Duodenal mucosa (tissue), 2 donors: ENCODE results near the gene MGAT4A.

ENCODE experiments used
- H3K27ac ChIP-seq: one replicate; pipeline ENCODE4 v1.7.0; 2013; ENCODE audit warnings: low read depth, low read length
- H3K27me3 ChIP-seq, 2 donors: one replicate each; pipeline ENCODE4 v1.7.0; 2013; ENCODE audit warnings: low read length in 2 of 2, control low read depth in 1 of 2; ENCODE audit not compliant: insufficient read depth in 2 of 2, control insufficient read depth in 1 of 2
- H3K36me3 ChIP-seq, 2 donors: one replicate each; pipeline ENCODE4 v1.7.0; 2013; ENCODE audit warnings: low read length in 2 of 2, control low read depth in 1 of 2; ENCODE audit not compliant: insufficient read depth in 2 of 2, control insufficient read depth in 1 of 2
- H3K4me1 ChIP-seq, 2 donors: one replicate each; pipeline ENCODE4 v1.7.0; 2013; ENCODE audit warnings: low read length in 2 of 2, control low read depth in 1 of 2; ENCODE audit not compliant: insufficient read depth in 2 of 2, control insufficient read depth in 1 of 2
- H3K4me3 ChIP-seq, 2 donors: one replicate each; pipeline ENCODE4 v1.7.0; 2013; ENCODE audit warnings: low read length in 2 of 2, low read depth in 1 of 2
- H3K9ac ChIP-seq, 2 donors: one replicate each; pipeline ENCODE4 v1.7.0; 2013; ENCODE audit warnings: low read length in 2 of 2, low read depth in 1 of 2
- H3K9me3 ChIP-seq, 2 donors: one replicate each; pipeline ENCODE4 v1.7.0; 2013; ENCODE audit warnings: low read length in 2 of 2, control low read depth in 1 of 2; ENCODE audit not compliant: control insufficient read depth in 1 of 2

The MGAT4A gene

DNA sequence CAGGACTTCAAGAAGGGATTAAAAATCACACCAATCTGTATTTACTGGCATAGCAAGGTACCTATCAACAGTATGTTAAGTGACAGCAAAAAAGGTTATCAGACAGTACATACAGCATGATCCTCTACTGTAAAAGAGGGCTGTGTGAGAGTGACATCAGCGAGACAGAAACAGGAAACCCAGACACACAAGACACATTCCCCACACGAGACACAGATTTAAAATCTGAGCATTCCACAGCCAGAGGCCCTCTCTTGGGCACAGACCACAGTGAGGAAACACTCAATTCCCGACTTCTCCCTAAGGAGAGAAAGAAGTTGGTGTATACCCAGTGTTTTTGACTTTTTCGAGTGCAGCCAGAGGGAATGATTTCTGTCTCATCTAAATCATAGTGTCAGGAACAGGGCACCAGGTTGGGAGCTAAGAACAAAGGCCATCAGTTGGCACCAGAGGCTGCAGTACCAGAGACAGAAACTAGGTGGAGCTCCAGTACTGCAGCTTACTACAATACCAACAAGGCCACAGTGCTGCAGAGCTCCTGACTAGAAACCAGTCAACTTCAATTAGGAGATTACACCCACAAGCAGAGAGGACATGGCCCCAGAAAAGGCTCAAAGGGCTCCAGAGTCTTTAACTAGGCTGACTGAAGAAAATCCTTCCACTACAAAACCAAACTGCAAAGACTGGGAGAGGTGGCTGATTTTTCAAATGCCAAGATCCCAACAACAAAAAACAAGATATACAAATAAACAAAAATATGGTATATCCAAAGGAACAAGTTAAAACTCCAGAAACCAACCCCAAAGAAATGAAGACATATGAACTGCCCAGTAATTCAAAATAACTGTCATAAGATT is 81.6 kb downstream of the MGAT4A start:
- Histone ChIP-seq H3K27me3 (no peaks in the 10 kb centered on the region), H3K4me1 (peaks cover 0 to 6% of the 10 kb centered on the region in 2 donors), H3K36me3 (peaks cover 13 to 42% of the 10 kb centered on the region in 2 donors), H3K9ac (no peak overlapping the region), H3K27ac (no peak overlapping the region), H3K4me3 (no peak overlapping the region), H3K9me3 (no peaks in the 10 kb centered on the region)

DNA sequence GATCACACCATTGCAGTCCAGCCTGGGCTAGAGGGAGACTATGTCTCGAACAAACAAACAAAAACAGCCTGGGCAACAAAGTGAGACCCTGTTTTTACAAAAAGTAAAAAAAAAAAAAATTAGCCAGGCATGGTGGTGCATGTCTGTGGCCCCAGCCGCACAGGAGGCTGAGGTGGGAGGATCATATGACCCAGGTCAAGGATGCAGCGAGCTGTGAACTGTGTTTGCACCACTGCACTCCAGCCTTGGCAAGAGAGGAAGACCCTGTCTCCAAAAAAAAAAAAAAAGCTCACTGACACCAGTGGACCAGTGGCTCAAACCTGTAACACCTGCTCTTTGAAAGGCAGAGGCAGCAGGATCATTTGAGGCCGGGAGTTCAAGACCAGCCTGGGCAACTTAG is 82.5 kb downstream of the MGAT4A start:
- H3K27me3 ChIP-seq, result no peaks in the 10 kb centered on the region
- H3K4me1 ChIP-seq, result peaks cover 0 to 6% of the 10 kb centered on the region in 2 donors
- H3K9ac ChIP-seq, result no peak overlapping the region
- no peak overlapping the region for H3K27ac ChIP-seq
- no peaks in the 10 kb centered on the region for H3K9me3 ChIP-seq
- peaks cover 19 to 45% of the 10 kb centered on the region in 2 donors for H3K36me3 ChIP-seq
- H3K4me3 ChIP-seq, result no peak overlapping the region

DNA sequence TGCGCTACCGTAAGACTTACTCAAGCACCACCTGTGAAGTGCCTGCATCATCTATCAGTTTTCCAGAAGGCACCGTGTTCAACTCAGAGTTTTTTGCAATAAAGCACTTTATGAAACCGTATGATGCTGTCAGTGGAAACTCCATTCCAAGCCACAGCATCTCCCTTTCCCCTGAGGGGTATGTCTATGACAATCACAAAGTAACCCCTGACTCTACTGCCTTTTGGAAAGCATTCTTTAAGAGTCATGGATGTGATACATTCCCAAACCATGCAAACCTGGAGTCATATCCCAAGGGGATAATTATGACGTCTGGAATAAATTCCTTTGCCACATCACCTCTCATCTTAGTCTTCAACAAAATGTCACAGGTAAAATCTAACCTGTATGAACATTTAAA is 83.3 kb downstream of the MGAT4A start:
- no peaks in the 10 kb centered on the region for H3K9me3 ChIP-seq
- peaks cover 0 to 6% of the 10 kb centered on the region in 2 donors for H3K4me1 ChIP-seq
- H3K4me3 ChIP-seq, result no peak overlapping the region
- peaks cover 27 to 52% of the 10 kb centered on the region in 2 donors for H3K36me3 ChIP-seq
- H3K9ac ChIP-seq, result no peak overlapping the region
- no peak overlapping the region for H3K27ac ChIP-seq
- no peaks in the 10 kb centered on the region for H3K27me3 ChIP-seq

DNA sequence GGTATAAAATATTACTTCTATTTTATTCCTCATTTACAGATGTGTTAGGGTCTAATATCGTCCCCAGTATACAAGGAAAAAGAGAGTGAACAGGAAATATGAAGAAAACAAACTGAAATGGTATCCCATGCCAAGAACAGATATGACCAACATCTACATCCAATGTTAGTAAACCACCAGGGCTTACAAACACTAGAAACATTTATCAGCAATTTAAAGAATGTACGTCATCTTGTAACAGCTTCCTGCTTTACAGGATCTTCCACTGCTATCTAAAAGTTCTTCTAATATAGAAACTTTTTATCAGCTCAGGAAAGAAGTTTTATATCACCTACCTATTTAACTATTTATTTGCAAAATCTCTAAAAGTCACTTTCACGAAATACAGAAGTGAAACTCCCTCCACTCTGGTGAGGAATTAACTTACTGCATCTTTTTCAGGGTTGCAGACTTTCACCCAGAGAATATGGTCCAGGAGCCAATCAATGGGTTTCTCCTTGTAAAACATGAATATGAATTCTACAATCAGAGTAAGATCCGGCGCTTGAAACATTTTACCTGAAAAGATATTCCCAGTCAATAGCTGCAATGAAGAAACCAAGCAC is 87.3 kb downstream of the MGAT4A start:
- no peaks in the 10 kb centered on the region for H3K4me1 ChIP-seq
- no peaks in the 10 kb centered on the region for H3K27me3 ChIP-seq
- H3K27ac ChIP-seq, result no peak overlapping the region
- no peak overlapping the region for H3K9ac ChIP-seq
- H3K9me3 ChIP-seq, result no peaks in the 10 kb centered on the region
- H3K4me3 ChIP-seq, result no peak overlapping the region
- H3K36me3 ChIP-seq, result peaks cover 41 to 71% of the 10 kb centered on the region in 2 donors

DNA sequence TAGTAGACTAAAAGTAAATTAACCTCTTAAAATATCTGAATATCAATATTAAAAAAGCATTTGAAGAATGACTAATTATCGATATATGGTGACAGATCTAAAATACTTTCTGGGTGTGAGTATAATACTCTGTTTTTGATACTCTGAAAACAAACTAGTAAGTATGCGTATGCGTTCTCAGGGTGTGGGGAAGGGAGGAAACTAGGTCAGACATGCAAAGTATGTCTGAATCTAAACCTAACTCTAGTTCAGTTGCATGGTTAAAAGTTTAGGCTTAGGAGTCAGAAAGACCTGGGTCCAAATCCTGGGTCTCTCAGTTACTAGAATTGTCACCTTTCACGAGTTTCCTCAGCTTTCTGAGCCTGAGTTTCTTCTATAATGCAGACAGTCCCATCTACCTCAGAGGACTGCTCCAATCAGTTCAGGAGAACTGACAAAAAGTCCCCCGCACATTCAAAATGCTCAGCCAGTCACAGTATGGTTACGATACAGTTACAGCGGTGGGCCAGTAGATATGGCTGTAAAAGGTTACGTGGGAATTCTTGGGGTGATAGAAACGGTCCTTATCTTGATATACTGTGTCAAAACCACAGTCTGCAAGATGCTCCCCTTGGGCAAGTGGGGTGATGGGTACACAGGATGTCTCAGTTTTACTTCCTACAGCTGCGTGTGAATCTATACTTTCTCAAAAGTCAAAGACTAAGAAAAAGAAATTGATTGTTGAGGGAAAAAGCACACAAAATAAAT is 93.4 kb downstream of the MGAT4A start:
- Histone ChIP-seq H3K9me3 (no peaks in the 10 kb centered on the region), H3K27me3 (no peaks in the 10 kb centered on the region), H3K36me3 (peaks cover 35 to 67% of the 10 kb centered on the region in 2 donors), H3K4me1 (no peaks in the 10 kb centered on the region), H3K27ac (no peak overlapping the region), H3K9ac (no peak overlapping the region), H3K4me3 (no peak overlapping the region)

DNA sequence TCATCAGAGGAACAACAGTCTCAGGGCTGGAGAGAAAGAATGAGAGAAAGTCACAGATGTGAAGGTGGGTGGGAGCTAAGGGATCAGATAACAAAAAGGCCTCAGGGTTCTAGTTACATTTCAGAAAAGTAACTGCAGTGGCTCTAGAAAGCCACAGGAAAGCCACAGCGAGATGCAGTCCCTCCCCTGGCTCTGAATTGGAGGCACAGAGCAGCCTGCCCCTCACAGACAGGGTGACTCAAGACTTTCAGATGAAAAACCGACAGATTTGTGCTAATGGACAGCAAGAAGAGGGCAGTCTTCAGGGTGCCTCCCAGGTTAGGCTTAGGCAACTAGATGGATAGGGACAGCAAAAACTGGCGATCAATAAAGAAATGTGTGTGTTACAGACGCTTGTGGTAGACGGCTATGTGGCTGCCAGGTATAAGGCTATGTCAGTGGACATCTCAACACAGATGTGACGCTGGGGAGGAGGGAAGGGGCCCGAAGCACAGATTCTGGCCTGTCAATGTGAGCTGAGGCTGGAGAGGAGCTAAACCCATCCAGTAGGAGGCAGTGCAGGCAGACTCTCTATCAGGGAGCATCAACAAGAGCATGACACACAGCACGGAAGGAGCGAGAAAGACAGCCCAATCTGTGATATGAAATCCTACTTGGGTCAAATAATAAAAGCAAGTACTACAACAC is 96.4 kb downstream of the MGAT4A start:
- no peak overlapping the region for H3K9ac ChIP-seq
- no peak overlapping the region for H3K4me3 ChIP-seq
- H3K9me3 ChIP-seq, result no peaks in the 10 kb centered on the region
- no peaks in the 10 kb centered on the region for H3K27me3 ChIP-seq
- no peaks in the 10 kb centered on the region for H3K4me1 ChIP-seq
- no peak overlapping the region for H3K27ac ChIP-seq
- H3K36me3 ChIP-seq, result peaks cover 31 to 82% of the 10 kb centered on the region in 2 donors

DNA sequence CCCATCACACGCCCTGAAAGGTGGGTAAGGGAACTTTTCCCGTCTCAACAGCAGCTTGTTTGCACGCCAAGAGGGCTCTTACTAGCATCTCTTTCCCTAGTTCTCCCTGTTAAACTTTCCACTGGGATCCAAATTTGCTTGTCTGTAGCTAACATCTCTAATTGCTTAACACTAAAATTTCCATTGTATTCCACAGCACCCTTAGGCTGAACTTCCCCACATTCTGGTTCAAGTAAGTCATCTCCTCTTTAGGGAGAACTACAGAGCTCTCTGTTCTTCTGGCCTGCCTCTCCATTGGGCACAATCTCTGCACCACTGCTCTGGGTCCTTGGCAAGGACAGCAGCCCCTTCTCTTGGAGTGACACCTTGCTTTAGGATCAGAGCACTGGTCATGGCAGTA is 98.6 kb downstream of the MGAT4A start:
- no peak overlapping the region for H3K9ac ChIP-seq
- H3K4me3 ChIP-seq, result no peak overlapping the region
- peaks cover 22 to 67% of the 10 kb centered on the region in 2 donors for H3K36me3 ChIP-seq
- H3K4me1 ChIP-seq, result no peaks in the 10 kb centered on the region
- no peaks in the 10 kb centered on the region for H3K27me3 ChIP-seq
- no peak overlapping the region for H3K27ac ChIP-seq
- H3K9me3 ChIP-seq, result no peaks in the 10 kb centered on the region

DNA sequence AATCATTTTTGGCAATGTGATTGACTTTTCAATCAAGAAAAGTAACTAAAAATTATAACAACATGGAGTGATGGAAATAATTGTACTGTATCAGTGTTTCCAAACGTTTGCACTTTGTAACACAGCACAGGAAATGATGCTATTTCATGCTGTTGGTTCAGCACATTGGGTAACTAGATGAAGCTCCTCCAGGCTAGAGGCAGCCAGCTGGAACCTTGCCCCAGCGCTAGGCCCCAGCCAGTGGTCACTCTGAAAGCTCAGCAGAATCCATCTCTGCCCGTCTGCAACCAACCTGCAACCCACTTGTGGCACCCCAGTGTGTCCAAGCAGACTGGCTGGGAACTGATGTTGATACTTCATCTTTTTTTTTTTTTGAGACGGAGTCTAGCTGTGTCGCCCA is 107.3 kb downstream of the MGAT4A start:
- no peaks in the 10 kb centered on the region for H3K4me1 ChIP-seq
- H3K36me3 ChIP-seq, result peaks cover 24 to 42% of the 10 kb centered on the region in 2 donors
- no peaks in the 10 kb centered on the region for H3K9me3 ChIP-seq
- no peaks in the 10 kb centered on the region for H3K27me3 ChIP-seq
- no peak overlapping the region for H3K27ac ChIP-seq
- H3K4me3 ChIP-seq, result no peak overlapping the region
- no peak overlapping the region for H3K9ac ChIP-seq

DNA sequence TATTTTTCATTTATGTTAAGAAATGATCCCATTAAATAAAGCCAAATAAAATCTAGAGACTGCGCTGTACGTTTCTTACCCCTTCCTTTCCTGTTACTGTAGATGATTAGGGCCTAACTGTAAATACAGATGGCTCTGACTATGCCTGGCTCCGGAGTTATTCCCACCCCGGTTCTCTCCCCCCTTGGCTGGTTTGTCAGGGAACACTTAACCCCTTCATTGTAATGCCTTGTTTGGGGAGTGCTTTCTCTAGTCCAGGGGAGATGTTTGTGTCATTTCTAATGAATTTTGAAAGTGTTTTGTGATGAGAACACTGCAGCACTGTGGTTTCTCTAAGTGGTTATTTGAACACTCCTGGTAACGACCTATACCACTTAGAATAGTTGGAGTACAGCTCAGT is 113.8 kb downstream of the MGAT4A start:
- Histone ChIP-seq H3K27ac (no peak overlapping the region), H3K36me3 (peaks cover 53 to 69% of the 10 kb centered on the region in 2 donors), H3K27me3 (no peaks in the 10 kb centered on the region), H3K9ac (no peak overlapping the region), H3K9me3 (no peaks in the 10 kb centered on the region), H3K4me3 (no peak overlapping the region), H3K4me1 (no peaks in the 10 kb centered on the region)
